Nucleus accumbens (tissue), 56 donors: Measurements from ENCODE around the gene OLIG2.

Source experiments
- DNase-seq, 56 donors: peaks; one replicate each; lab custom pipeline; 2025; lab: John Stamatoyannopoulos, UW

The OLIG2 gene

DNA sequence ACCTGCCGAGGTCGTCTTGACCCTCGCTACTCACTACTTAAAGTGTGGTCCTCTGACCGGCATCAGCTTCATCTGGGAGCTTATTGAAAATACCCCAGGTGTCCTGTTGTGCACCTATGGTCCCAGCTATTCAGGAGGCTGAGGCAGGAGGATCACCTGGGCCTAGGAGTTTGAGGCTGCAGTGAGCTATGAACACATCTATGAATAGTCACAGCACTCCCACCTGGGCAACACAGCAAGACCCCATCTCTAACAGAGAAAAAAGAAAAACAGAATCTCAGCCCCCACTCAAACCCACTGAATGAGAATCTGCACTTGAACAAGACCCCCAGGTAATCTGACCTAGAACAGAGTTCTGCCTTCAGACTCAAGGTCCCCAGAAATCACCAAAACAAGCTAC, 35.5 kb downstream of the OLIG2 start:
- no peak for DNase-seq

DNA sequence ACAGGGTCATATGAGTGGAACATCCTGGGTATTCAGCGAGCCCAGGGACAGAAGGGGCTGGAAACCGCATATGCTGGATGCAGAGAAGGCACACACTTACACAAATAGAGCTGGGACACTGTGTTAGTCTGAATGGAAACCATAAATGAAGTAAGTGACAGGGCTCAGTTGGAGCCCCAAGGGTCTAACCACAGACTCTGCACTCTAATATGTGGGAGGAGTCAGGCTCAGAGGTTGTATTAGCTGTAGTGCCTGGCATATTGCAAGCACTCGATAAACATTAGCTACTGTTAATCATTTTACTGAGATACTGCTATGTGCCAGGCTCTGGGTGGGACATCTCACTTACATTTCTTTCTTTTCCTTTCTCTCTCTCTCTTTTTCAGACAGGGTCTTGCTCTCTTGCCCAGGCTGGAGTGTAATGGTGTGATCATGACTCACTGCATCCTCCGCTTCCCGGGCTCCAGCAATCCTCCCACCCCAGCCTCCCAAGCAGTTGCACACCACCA, 37.7 kb downstream of the OLIG2 start:
- DNase-seq, result no peak

DNA sequence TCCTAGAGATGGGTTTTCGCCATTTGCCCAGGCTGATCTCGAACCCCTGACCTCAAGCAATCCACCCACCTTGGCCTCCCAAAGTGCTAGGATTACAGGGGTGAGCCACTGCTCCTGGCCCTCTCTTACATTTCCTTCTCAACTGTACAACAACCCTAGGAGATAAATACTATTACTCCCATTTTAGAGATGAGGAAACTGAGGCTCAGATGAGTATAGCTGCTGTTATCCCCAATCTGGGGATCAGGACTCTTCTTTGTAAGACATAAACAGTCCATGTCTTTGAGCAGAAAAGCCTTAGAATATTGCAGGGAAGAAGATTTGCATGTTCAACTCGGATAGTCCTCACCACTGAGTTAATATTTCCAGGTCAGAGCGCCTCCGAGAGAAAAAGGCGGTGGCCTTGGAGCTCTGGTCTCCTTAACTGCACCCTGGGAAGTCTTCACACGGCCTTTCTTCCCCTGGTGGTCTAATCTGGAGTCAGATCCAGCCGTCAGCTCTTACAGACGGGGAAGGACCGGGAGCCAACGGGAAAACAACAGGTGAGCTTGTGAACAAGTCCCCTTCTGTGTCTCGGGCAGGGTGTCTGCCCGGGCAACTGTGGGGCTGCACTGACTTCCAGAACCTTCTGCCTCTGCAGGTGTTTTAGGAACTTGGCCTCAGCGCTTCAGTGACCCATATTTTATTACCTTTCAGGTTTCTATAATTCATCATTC, 38.3 kb downstream of the OLIG2 start:
- DNase-seq, result peak in 16 of 56 donors; percentile 13 to 51 (median 40)

DNA sequence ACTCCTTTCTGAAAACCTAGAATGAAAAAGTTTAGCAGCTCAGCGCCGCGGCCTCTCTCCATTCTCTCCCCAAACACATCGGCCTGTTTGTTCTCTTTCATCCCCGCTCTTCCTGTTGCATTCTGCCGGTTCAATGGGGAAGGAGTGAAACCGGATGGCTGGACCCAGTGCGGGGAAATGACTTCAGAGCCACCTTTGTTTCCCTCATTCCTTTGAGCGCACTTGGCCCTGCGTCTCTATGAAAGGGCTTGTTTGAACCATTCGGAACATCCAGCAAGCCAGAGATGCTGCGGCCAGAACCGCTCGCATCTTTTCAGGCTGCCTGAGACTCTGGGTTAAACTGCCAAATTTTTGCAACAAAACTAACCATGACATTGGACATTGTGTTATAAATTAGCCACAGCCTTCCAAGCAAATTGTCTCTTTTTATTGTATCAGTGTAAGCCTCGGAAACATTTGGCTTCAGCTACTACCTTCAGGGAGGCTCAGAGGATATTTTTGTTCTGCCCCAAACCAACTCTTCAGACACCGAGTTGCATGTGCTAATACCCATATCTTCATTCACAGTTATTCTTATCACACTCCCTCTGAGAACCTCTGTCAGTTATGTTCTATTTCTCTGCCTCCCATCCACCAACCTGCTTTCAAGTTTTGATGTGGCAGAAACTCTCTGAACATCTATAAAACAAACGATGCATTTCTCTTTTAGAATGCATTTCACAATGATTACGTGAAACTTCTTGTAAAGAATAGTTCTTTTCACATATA, 39.1 kb downstream of the OLIG2 start:
- peak in 46 of 56 donors; percentile 14 to 74 (median 47) for DNase-seq

DNA sequence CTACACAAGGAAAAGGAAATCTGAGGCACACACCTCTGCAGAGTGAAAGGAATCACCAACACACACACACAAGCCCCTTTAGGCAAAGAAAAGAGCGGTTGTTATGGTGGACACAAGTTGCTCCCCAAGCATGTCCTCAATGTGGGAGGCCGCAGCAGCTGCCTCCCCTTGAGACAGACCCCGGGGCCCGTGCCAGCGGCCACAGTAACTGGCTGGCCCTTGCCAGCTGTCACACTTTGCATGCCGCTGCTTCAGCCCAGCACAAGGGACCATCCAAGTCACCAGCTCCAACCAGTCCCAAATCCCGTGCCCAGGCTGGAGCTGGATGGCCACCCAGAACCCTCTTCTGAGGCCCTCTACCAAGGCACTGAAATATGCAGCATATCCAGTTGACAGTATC, 41.3 kb downstream of the OLIG2 start:
- DNase-seq, result peak in 10 of 56 donors; percentile 6 to 38 (median 19)

DNA sequence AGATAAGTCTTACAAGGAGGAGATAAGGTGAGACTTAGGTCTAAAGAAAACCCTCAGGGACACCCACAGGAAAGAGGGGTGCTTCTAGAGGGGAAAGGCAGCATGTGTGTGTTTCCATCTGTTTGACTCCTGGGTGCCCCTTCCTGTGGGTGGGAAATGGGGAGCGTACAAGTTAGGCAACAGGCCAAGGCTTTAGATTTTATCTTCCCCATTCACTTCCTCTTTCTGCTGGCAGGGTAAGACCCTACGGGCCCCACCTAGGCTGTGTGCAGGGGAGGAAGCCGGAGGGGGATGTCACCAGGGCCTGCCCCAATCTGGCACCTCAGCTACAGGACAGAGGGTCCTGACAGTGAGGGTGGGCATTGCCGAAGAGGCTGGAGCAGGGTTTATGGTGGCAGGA, 41.7 kb downstream of the OLIG2 start:
- no peak for DNase-seq

DNA sequence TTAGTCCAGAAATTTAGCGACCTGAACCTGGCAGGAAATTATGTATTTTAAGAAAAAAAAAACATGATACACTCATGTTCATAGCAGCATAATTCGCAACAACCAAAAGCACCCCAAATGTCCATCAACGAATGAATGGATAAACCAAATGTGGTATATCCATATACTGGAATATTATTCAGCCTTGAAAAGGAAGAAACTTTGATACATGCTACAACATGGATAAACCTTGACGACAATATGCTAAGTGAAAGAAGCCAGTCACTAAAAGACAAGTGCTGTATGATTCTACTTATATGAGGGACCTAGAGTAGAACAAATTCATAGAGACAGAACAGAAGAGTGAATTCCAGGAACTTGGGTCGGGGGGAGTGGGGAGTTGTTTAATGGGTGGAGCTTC, 43.5 kb downstream of the OLIG2 start:
- DNase-seq, result no peak

DNA sequence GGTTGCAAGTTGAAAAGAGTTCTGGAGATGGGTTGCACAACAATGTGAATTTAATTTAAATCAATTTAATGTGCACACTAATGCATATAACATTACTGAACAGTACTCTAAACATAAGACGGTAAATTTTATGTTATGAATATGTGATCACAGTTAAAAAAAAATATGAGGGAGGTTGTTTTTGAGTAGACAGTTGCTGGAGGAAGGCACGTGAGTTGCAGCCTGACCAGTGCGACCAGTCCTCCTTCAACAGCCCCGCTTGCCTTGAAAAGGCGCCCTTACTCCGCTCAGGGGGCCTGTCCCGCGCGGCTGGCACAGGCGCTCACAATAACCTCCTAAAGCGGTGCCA, 43.9 kb downstream of the OLIG2 start:
- no peak for DNase-seq

DNA sequence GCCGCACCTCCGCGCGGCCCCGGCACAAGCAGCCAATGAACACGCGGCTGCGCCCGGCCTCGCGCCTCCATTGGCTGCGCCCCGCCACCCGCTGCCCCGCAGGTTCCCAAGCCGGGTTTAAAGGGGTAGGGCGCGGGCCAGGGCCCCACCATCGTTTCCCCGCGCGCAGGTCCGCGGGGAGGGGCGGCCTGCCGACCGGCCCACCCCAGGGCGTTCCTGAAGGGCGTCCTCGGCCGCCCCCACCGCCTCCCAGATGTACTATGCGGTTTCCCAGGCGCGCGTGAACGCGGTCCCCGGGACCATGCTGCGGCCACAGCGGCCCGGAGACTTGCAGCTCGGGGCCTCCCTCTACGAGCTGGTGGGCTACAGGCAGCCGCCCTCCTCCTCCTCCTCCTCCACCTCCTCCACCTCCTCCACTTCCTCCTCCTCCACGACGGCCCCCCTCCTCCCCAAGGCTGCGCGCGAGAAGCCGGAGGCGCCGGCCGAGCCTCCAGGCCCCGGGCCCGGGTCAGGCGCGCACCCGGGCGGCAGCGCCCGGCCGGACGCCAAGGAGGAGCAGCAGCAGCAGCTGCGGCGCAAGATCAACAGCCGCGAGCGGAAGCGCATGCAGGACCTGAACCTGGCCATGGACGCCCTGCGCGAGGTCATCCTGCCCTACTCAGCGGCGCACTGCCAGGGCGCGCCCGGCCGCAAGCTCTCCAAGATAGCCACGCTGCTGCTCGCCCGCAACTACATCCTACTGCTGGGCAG, 44.4 kb downstream of the OLIG2 start, which contains the start of gene OLIG1:
Gene OLIG1, plus strand, starts transcription at position 148 of the 750 bp plus-strand sequence. Its CDS starts 106 bp downstream, at position 254.
- peak in 53 of 56 donors; percentile 15 to 87 (median 71) for DNase-seq

DNA sequence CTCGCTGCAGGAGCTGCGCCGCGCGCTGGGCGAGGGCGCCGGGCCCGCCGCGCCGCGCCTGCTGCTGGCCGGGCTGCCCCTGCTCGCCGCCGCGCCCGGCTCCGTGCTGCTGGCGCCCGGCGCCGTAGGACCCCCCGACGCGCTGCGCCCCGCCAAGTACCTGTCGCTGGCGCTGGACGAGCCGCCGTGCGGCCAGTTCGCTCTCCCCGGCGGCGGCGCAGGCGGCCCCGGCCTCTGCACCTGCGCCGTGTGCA, 44.9 kb downstream of the OLIG2 start:
- DNase-seq, result no peak

DNA sequence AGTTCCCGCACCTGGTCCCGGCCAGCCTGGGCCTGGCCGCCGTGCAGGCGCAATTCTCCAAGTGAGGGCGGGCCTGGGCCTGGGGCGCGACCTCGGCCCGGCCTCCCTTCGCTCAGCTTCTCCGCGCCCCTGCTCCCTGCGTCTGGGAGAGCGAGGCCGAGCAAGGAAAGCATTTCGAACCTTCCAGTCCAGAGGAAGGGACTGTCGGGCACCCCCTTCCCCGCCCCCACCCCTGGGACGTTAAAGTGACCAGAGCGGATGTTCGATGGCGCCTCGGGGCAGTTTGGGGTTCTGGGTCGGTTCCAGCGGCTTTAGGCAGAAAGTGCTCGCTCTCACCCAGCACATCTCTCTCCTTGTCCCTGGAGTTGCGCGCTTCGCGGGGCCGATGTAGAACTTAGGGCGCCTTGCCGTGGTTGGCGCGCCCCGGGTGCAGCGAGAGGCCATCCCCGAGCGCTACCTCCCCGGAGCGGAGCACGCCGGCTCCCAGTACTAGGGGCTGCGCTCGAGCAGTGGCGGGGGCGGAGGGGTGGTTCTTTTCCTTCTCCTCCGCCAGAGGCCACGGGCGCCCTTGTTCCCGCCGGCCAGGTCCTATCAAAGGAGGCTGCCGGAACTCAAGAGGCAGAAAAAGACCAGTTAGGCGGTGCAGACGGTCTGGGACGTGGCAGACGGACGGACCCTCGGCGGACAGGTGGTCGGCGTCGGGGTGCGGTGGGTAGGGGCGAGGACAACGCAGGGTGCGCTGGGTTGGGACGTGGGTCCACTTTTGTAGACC, 45.4 kb downstream of the OLIG2 start:
- DNase-seq, result peak in 20 of 56 donors; percentile 12 to 51 (median 34)

DNA sequence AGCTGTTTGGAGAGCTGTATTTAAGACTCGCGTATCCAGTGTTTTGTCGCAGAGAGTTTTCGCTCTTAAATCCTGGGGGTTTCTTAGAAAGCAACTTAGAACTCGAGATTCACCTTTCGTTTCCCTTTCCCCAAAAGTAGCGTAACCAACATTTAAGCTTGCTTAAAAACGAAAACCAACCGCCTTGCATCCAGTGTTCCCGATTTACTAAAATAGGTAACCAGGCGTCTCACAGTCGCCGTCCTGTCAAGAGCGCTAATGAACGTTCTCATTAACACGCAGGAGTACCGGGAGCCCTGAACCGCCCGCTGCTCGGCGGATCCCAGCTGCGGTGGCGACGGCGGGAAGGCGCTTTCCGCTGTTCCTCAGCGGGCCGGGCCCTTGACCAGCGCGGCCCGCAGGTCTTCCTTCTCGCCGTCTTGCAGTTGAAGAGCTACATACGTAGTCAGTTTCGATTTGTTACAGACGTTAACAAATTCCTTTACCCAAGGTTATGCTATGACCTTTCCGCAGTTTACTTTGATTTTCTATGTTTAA, 46.1 kb downstream of the OLIG2 start:
- DNase-seq, result peak in 7 of 56 donors; percentile 6 to 37 (median 17)

DNA sequence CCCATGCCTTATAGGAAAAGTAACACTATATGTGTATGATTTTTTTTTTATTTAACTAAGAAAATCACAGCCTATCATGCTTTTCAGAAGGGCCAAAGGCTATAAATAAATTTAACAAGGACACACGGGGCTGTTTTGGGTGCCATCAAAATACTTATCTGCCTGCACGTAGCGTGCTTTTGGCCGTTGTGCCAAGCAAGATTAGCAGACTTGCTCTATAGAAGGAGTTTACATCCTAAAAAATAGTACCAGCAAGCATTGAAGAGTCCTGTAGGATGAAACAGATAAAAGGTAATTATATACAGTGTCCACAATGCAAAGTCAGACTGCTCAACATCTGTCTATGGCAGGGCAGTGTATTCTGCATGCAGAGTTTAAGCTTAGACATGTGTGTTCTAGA, 47.9 kb downstream of the OLIG2 start:
- no peak for DNase-seq

DNA sequence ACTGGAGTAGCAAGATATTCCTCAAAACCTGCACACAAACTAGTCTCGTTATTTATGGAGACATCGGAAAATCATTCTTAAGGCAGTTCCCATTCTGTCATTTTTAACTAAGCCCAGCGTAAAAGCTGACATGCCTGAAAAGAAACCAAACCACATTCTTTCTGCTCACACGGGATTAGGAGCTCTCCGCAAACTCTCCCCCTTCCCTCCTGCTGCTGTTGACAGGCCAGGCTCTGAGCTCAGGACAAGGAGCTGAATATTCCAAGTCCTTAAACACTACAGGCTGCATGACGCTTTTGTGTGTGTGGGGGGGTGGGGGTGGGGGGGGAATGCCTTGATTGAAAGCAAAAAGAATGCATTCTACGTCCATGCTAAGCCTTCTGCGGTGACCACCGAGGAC, 49.4 kb downstream of the OLIG2 start:
- DNase-seq, result peak in 12 of 56 donors; percentile 15 to 48 (median 25)

DNA sequence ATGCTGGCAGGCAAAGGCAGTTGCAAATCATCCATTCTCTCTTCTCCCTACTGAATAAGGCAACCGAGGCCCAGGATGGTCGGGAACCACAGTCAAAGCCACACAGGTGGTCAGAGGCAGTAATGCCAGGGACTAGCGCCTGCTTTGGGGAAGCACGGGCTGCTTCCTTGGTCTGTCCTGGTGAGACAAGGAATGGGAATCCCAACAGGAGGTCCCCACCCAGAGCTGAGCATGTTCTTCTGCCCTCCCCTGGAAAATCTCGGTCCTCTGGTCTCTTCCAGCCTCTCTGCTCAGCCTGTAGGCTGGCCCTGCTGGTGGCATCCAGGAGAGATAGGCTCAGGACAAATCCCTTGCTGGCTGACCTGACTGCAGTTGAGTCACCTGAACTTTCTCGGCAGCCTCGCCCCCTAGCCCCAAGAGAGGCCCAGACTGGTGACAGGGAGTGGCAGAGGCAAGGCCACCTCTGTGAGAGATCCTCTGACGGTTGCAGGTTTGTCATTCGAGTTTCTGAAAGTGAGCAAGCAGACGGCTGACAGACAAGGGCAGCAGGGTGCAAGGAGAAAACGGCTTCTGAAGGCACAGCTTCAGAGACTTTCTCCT, 50.0 kb downstream of the OLIG2 start:
- peak in 3 of 56 donors; percentile 17 to 52 (median 33) for DNase-seq

DNA sequence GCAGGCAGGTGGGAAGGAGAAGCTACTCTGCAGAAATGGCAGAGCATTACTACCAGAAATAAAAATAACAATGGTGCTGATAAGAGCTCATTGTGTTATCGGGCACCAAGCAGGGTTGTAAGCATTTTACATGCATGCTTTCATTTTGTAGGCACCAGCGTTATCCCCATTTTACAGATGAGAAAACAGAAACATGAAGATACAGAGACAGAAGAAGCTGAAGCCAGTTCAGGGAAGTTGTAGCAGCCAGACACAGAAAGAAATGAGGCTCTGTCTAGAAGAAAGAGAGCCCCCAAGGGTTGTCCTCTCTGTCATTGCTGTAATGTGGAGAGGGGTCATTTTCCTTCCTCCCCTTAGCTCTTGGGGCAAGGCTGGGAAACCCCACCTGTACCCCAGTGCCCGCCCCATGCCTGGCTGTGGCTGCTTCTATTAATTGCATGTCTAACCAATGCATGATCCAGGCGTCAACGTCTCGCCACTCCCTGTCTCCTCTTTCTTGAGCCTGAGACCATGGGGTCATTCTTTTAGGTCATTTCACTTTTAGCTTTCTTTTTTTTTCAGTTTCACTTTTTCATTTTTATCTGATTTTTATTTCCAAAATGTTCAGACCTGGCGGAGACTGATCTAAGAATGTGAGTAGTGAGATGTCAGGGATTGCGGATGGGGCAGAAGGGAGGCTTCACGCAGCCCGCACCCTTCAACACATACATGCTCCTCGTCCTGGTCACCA, 51.0 kb downstream of the OLIG2 start:
- no peak for DNase-seq
